ENCODE measurements around the gene SH3TC1.

Gene SH3TC1

DNA sequence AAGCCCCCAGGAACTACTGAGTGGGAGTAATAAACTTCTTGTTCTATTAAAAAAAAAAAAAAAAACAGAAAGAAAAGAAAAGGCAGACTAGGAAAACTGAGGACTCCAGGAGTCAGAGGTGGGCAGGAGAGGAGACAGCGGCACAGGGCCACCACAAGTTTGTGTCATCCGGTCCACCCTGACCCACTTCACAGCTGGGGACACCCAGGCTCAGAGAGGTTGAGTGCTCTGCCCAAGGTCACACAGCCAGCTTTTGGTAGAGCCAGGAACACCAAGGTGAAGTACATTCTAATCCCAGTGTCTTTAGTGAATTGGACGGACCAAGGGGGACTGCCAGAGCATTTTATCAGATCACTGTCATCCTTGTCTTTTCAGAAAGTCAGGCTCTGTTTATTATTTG lies 24.1 kb upstream of the SH3TC1 start:
- TF ChIP-seq SUZ12 (IDR thresholded peaks at IDR 0.05; ENCODE audit: extremely low read depth, insufficient read depth, insufficient read length), result no peak
- no peak for TF ChIP-seq YY1 (IDR thresholded peaks at IDR 0.05; ENCODE audit: insufficient read depth, insufficient read length)
- no peak for TF ChIP-seq ZNF274 (IDR thresholded peaks at IDR 0.05; ENCODE audit: low read depth, low read length)
- no peak overlapping the region for H3K4me3 ChIP-seq (ENCODE audit: insufficient read length, low read depth)
- H3K9ac ChIP-seq (ENCODE audit: insufficient read length, low read depth), result no peak overlapping the region
- H3K9me3 ChIP-seq (ENCODE audit: insufficient read depth, low read length), result no peaks in the 10 kb centered on the region
- DNase-seq (ENCODE audit: low read depth, low spot score), result no peak
- no peaks in the 10 kb centered on the region for H3K27me3 ChIP-seq (ENCODE audit: insufficient read depth, insufficient read length)
- H3K36me3 ChIP-seq (ENCODE audit: insufficient read depth, insufficient read length, low read length), result no peaks in the 10 kb centered on the region
- H3K4me1 ChIP-seq (ENCODE audit: insufficient read depth, insufficient read length), result peaks cover 16% of the 10 kb centered on the region

DNA sequence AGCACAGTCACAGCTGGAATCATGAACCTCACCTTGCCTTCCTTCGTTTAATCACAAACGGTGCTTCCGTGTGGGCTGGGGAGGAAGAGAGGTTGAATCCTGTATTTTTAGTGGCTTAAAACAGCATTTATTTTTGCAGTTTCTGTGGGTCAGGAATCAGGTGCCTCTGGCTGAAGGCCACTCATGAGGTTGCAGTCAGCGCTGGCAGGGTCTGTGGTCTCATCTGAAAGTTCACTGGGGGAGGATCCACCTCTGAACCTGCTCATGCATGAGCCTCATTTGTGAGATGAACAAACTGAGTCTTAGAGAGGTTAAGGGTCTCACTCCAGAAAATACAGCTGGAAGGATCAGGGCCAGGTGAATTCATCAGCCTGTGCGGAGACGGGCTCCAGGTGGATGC lies 23.4 kb upstream of the SH3TC1 start:
- no peak for DNase-seq (ENCODE audit: low read depth, low spot score)
- Histone ChIP-seq H3K4me1 (ENCODE audit: insufficient read depth, insufficient read length) (peaks cover 16% of the 10 kb centered on the region), H3K36me3 (ENCODE audit: insufficient read depth, insufficient read length, low read length) (no peaks in the 10 kb centered on the region), H3K27me3 (ENCODE audit: insufficient read depth, insufficient read length) (no peaks in the 10 kb centered on the region), H3K4me3 (ENCODE audit: insufficient read length, low read depth) (no peak overlapping the region), H3K9me3 (ENCODE audit: insufficient read depth, low read length) (no peaks in the 10 kb centered on the region), H3K9ac (ENCODE audit: insufficient read length, low read depth) (no peak overlapping the region)
- TF ChIP-seq YY1 (IDR thresholded peaks at IDR 0.05; ENCODE audit: insufficient read depth, insufficient read length) (no peak), ZNF274 (IDR thresholded peaks at IDR 0.05; ENCODE audit: low read depth, low read length) (no peak), SUZ12 (IDR thresholded peaks at IDR 0.05; ENCODE audit: extremely low read depth, insufficient read depth, insufficient read length) (no peak)

DNA sequence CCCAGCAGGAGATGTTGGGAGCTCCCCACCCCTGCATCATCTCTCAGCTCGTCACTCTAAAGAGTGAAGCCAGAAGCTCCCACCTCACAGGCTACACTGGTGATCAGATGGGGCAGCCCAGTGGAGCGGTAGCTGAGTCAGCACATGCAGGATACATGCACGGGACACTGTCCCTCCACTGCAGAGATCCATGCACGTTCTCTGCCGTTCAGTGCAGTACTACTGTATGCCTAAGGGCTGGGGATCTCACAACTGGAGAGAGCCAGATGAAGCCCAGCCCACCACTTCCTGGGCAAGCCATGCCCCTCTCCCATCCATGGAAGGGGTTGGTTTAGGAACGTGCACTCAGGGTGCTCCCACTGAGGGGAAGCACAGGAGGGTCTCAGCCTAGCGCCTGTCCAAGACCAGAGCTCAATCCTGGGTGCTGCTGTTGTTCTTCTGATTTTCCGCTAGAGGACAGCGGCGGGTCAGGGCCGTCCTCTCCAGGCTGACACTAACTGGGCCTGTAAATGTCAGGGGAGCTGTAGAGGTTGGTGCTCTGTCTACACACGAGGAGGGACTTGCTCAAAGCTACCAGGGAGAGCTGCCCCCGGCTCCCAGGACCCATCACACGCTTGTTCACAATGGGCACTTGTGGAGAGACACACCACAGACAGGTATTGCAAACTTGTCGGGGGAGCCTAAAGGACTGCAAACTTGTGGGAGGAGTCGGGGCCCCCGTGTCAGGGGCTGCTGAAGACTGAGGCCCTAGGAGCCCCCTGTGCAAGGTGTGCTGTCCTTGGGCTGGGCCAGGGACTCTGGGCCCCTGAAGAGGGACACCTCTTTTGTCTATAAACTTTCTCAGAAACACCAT lies 22.3 kb upstream of the SH3TC1 start:
- TF ChIP-seq YY1 (IDR thresholded peaks at IDR 0.05; ENCODE audit: insufficient read depth, insufficient read length), result no peak
- no peak for TF ChIP-seq ZNF274 (IDR thresholded peaks at IDR 0.05; ENCODE audit: low read depth, low read length)
- no peak for TF ChIP-seq SUZ12 (IDR thresholded peaks at IDR 0.05; ENCODE audit: extremely low read depth, insufficient read depth, insufficient read length)

DNA sequence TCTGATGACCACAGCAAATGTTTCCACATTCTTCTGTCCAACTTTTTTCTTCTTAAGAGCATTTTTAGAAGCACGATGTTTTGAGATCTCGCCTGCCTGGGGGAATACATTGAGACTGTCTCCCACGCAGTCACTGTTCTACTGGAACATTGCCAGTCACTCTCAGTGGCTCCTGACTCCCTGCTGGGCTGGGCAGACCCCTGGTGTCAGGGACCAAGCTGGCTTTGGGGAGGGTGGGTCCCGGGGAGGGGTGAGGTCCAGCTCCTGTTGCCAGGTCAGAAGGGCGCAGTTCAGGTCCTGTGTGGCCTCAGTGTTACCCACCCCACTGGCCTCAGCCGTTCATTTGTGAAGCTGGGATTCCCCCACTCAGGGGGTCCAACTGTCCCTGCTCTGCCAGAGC lies 21.5 kb upstream of the SH3TC1 start:
- no peaks in the 10 kb centered on the region for H3K36me3 ChIP-seq (ENCODE audit: insufficient read depth, insufficient read length, low read length)
- H3K27me3 ChIP-seq (ENCODE audit: insufficient read depth, insufficient read length), result no peaks in the 10 kb centered on the region
- H3K4me3 ChIP-seq (ENCODE audit: insufficient read length, low read depth), result no peak overlapping the region
- no peak overlapping the region for H3K9ac ChIP-seq (ENCODE audit: insufficient read length, low read depth)
- peaks cover 9% of the 10 kb centered on the region for H3K4me1 ChIP-seq (ENCODE audit: insufficient read depth, insufficient read length)
- DNase-seq (ENCODE audit: low read depth, low spot score), result no peak
- no peaks in the 10 kb centered on the region for H3K9me3 ChIP-seq (ENCODE audit: insufficient read depth, low read length)
- no peak for TF ChIP-seq ZNF274 (IDR thresholded peaks at IDR 0.05; ENCODE audit: low read depth, low read length)
- TF ChIP-seq SUZ12 (IDR thresholded peaks at IDR 0.05; ENCODE audit: extremely low read depth, insufficient read depth, insufficient read length), result no peak
- TF ChIP-seq YY1 (IDR thresholded peaks at IDR 0.05; ENCODE audit: insufficient read depth, insufficient read length), result no peak

More for the DNA sequence above, 22.3 kb upstream of the SH3TC1 start:
- H3K4me1 ChIP-seq (ENCODE audit: insufficient read depth, insufficient read length), result peaks cover 14% of the 10 kb centered on the region
- no peaks in the 10 kb centered on the region for H3K9me3 ChIP-seq (ENCODE audit: insufficient read depth, low read length)
- no peak overlapping the region for H3K4me3 ChIP-seq (ENCODE audit: insufficient read length, low read depth)
- no peaks in the 10 kb centered on the region for H3K27me3 ChIP-seq (ENCODE audit: insufficient read depth, insufficient read length)
- H3K9ac ChIP-seq (ENCODE audit: insufficient read length, low read depth), result no peak overlapping the region
- no peaks in the 10 kb centered on the region for H3K36me3 ChIP-seq (ENCODE audit: insufficient read depth, insufficient read length, low read length)
- DNase-seq (ENCODE audit: low read depth, low spot score), result peak; percentile 40

DNA sequence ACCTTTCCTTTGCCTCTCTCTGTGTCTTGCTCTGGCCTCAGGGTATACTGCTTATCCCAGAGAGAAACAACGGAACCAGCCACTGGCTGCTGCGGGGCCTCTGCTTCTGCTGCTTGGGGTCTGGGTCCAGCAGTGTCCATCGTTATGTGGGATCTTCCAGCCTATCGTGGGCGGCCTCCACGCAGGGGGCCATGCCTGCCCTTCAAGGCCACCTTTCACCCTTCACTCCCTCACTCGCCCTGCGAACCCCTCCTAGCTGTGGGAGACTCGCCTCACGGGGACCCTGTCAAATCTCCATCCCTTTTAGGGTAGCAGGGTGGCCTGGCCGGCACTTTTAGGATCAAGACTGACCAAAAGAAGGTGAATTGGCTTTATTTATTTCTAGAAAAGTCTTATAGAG lies 21.1 kb upstream of the SH3TC1 start:
- Histone ChIP-seq H3K27me3 (ENCODE audit: insufficient read depth, insufficient read length) (no peaks in the 10 kb centered on the region), H3K9ac (ENCODE audit: insufficient read length, low read depth) (no peak overlapping the region), H3K4me3 (ENCODE audit: insufficient read length, low read depth) (no peak overlapping the region), H3K9me3 (ENCODE audit: insufficient read depth, low read length) (no peaks in the 10 kb centered on the region), H3K36me3 (ENCODE audit: insufficient read depth, insufficient read length, low read length) (no peaks in the 10 kb centered on the region), H3K4me1 (ENCODE audit: insufficient read depth, insufficient read length) (peaks cover 12% of the 10 kb centered on the region)
- TF ChIP-seq YY1 (IDR thresholded peaks at IDR 0.05; ENCODE audit: insufficient read depth, insufficient read length) (no peak), ZNF274 (IDR thresholded peaks at IDR 0.05; ENCODE audit: low read depth, low read length) (no peak), SUZ12 (IDR thresholded peaks at IDR 0.05; ENCODE audit: extremely low read depth, insufficient read depth, insufficient read length) (no peak)
- no peak for DNase-seq (ENCODE audit: low read depth, low spot score)

DNA sequence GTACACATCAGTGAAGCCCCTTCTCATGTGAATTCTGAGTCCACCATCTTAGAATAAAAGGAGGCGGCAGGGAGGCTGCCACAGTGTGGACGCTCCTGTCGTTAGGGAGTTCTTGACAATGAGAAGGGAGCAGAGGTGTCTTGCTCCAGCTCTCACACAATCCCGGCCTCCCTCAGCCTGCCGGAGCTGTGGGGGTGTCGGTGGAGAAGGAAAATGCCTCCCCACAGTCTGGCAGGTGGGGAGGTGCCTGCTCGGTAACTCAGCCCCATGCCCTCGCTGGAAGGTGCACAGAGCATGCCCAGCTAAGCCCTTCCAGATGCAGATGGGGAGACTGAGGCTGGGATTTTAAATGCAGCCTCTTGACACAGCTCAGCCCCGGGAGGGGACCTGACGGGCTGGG lies 20.0 kb upstream of the SH3TC1 start:
- Histone ChIP-seq H3K27me3 (ENCODE audit: insufficient read depth, insufficient read length) (no peaks in the 10 kb centered on the region), H3K9me3 (ENCODE audit: insufficient read depth, low read length) (no peaks in the 10 kb centered on the region), H3K4me3 (ENCODE audit: insufficient read length, low read depth) (no peak overlapping the region), H3K9ac (ENCODE audit: insufficient read length, low read depth) (peak overlapping the region; percentile 12), H3K36me3 (ENCODE audit: insufficient read depth, insufficient read length, low read length) (no peaks in the 10 kb centered on the region), H3K4me1 (ENCODE audit: insufficient read depth, insufficient read length) (peaks cover 14% of the 10 kb centered on the region)
- DNase-seq (ENCODE audit: low read depth, low spot score), result no peak
- TF ChIP-seq ZNF274 (IDR thresholded peaks at IDR 0.05; ENCODE audit: low read depth, low read length) (no peak), YY1 (IDR thresholded peaks at IDR 0.05; ENCODE audit: insufficient read depth, insufficient read length) (no peak)

DNA sequence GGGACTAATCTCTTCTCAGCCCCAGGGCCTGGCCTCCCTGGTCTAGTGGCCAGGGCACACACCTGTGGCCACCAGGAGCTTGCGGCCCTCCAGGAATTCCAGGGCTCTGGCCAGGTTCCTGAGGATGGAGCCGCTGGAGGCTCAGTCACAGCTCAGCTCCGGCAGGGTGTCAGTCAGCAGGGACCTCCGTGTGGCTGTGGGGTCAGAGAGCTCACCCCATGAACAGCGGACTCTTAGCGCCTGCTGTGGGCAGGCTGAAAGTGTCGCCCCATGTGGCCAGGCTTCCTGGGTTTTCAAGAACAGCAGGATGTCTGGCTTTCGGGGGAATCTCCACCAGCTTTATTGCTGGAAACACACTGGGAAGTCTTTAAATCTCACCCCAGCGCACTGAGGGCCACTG lies 19.3 kb upstream of the SH3TC1 start:
- no peaks in the 10 kb centered on the region for H3K27me3 ChIP-seq (ENCODE audit: insufficient read depth, insufficient read length)
- H3K9ac ChIP-seq (ENCODE audit: insufficient read length, low read depth), result no peak overlapping the region
- TF ChIP-seq SUZ12 (IDR thresholded peaks at IDR 0.05; ENCODE audit: extremely low read depth, insufficient read depth, insufficient read length) (no peak), ZNF274 (IDR thresholded peaks at IDR 0.05; ENCODE audit: low read depth, low read length) (no peak), YY1 (IDR thresholded peaks at IDR 0.05; ENCODE audit: insufficient read depth, insufficient read length) (no peak)
- DNase-seq (ENCODE audit: low read depth, low spot score), result no peak
- H3K9me3 ChIP-seq (ENCODE audit: insufficient read depth, low read length), result no peaks in the 10 kb centered on the region
- H3K36me3 ChIP-seq (ENCODE audit: insufficient read depth, insufficient read length, low read length), result no peaks in the 10 kb centered on the region
- H3K4me1 ChIP-seq (ENCODE audit: insufficient read depth, insufficient read length), result peaks cover 14% of the 10 kb centered on the region
- H3K4me3 ChIP-seq (ENCODE audit: insufficient read length, low read depth), result no peak overlapping the region

Data from NT2/D1 (cell line).